Erythroblast (primary cell): ENCODE data around the gene DLL4.

Experiments
- GATA1 ChIP-seq: IDR thresholded peaks from 2 replicates; pipeline ENCODE4 v1.6.1; 2011; ENCODE audit warnings: low read depth, mild to moderate bottlenecking, control low read depth, low read length, moderate library complexity
- POLR2A ChIP-seq: IDR thresholded peaks from 2 replicates; pipeline ENCODE4 v1.6.1; 2011; ENCODE audit warnings: mild to moderate bottlenecking, low read length

GRCh38 chr15:40902605-40903561 lies 26.3 kb upstream of the DLL4 start:
- TF ChIP-seq POLR2A (no peak), GATA1 (no peak)
